ENCODE measurements around the gene RPTOR.

RPTOR gene

GRCh38 chr17:80671039-80671824 lies 126.6 kb downstream of the RPTOR start:
- no peak for DNase-seq

- no peak for DNase-seq
These were observed 127.1 kb downstream of the RPTOR start for GRCh38 chr17:80671825-80672110.

- DNase-seq: no peak
These were observed 128.7 kb downstream of the RPTOR start for GRCh38 chr17:80673152-80673920.

GRCh38 chr17:80675438-80676095 lies 130.9 kb downstream of the RPTOR start:
- DNase-seq: no peak

GRCh38 chr17:80676096-80676466 lies 131.4 kb downstream of the RPTOR start:
- DNase-seq: no peak

- no peak for DNase-seq
These were observed 131.9 kb downstream of the RPTOR start for GRCh38 chr17:80676564-80676963.

- DNase-seq: no peak
These were observed 132.6 kb downstream of the RPTOR start for GRCh38 chr17:80677214-80677756.

GRCh38 chr17:80679816-80680215 lies 135.2 kb downstream of the RPTOR start:
- DNase-seq: no peak

GRCh38 chr17:80681215-80681614 lies 136.6 kb downstream of the RPTOR start:
- no peak for DNase-seq

- DNase-seq: no peak
These were observed 137.7 kb downstream of the RPTOR start for GRCh38 chr17:80682372-80682771.

GRCh38 chr17:80683625-80684104 lies 139.0 kb downstream of the RPTOR start:
- DNase-seq: no peak

- no peak for DNase-seq
These were observed 143.2 kb downstream of the RPTOR start for GRCh38 chr17:80687839-80688238.

- DNase-seq: no peak
These were observed 144.5 kb downstream of the RPTOR start for GRCh38 chr17:80689129-80689619.

GRCh38 chr17:80691784-80692183 lies 147.1 kb downstream of the RPTOR start:
- no peak for DNase-seq

GRCh38 chr17:80692931-80693467 lies 148.4 kb downstream of the RPTOR start:
- no peak for DNase-seq

- DNase-seq: peak; percentile 38
These were observed 148.9 kb downstream of the RPTOR start for GRCh38 chr17:80693511-80693910.

- peak; percentile 93 for DNase-seq
These were observed 149.7 kb downstream of the RPTOR start for GRCh38 chr17:80694085-80694991.

- DNase-seq: no peak
These were observed 150.6 kb downstream of the RPTOR start for GRCh38 chr17:80694992-80695912.

- DNase-seq: no peak
These were observed 151.3 kb downstream of the RPTOR start for GRCh38 chr17:80695979-80696378.

- no peak for DNase-seq
These were observed 151.8 kb downstream of the RPTOR start for GRCh38 chr17:80696456-80696855.

- no peak for DNase-seq
These were observed 152.3 kb downstream of the RPTOR start for GRCh38 chr17:80696964-80697363.

Measured in DMS 273 treated with DMSO at 0.1 percent for 48 hours (cell line).